Left colon (tissue), 2 donors: ENCODE results near the gene SYMPK. TPM values are rescaled to one million over a fixed set of nuclear protein-coding genes. Genes with fewer than 3 reads are reported as not detected.

ENCODE experiments used
- ATAC-seq: fragments of 200-7000 bp; cut with Tn5 transposase; one replicate; pipeline ENCODE4 v1.9.1; 2020; ENCODE audit warnings: mild to moderate bottlenecking, moderate library complexity
- DNase-seq, 2 donors: peaks; one replicate each; pipeline ENCODE4 v3.0.0-alpha.2; 2020
- intact Hi-C, 2 donors: fragments of 100-400 bp; cut with DNase I in 1 of 2; cut with micrococcal nuclease in 1 of 2; formaldehyde crosslinking; loops; one replicate each; pipeline versions ENCODE4 v1.11.2 to v1.14.0; 2022; cut with DNase I, micrococcal nuclease
- total RNA-seq, 2 donors: library from RNA; stranded (reverse); fragmentation: NEBNext Ultra II Directional; extraction: Animal tissue kit (Norgen Biotek cat#: 25700); gene quantifications; one replicate each; pipeline ENCODE4 v1.2.1, GENCODE V29; 2021
- donor health status: DM: no; HTN: no; CAD: no.
- donor health status: DM: yes; HTN: yes; CAD: no.

SYMPK gene
- total RNA-seq, 2 donors from 2014 or later = 53.8 to 62.7 TPM

DNA sequence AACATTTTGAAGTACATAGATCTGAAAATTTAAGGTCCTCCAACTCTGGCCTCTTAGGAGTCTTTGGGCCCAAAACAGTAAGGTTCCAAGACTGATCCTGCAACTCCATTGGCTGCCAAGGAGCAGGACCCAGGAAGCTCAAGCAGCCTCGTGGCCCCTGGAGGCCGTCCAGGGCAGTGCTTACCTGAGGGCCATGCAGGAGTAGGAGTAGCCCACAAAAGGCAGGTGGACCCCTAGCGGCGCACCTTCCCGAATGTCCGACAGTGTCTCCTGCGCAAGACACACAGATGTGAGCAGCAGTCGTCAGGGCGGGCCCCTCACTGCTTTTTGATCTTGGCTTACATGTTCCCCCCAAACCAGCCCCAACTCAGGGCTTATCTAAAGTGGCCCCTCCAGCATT, 88.2 kb downstream of the SYMPK start:
- DNase-seq (peak; percentile 56 to 64), ATAC-seq (no peak)
- intact Hi-C loops = no loop called here

DNA sequence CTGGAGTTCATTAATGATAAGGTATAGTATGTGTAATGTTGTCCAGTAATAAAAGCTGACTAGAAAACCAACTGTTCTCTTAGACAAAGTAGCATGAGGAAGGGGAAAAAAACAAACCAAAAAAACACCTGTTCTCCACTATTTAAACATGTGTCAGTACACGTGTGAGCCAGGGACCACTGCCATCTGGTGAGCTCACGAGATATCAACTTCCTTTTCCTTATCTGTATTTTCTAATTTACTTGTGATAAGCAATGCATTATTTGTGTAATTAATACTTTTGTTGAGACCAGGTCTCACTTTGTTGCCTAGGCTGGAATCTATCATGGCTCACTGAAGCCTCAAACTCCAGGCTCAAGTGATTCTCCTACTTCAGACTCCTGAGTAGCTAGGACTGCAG, 89.6 kb downstream of the SYMPK start:
- intact Hi-C loops = no loop called here
- no peak for ATAC-seq
- no peak for DNase-seq

DNA sequence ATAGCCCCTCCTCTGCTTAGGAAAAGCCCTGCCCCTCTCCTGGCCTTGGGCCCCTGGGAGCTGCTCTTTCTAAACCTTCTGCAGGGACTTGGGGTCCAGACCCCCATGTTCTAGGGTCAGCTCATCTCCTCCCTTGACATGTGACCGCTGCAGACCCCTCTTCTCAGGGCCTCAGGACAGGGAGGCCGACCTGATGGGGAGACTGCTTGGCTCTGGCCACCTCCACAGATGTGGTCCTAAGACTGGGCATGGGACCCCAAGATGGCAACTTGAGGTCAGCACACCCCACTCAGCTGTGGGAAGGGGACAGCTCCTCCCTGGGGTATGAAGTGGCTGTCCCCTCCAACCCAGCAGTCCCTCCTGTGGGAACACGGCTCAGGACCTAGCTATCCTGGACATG, 90.0 kb downstream of the SYMPK start:
- ATAC-seq (no peak), DNase-seq (peak in 1 of 2 donors; percentile 38)
- intact Hi-C loops = no loop called here

DNA sequence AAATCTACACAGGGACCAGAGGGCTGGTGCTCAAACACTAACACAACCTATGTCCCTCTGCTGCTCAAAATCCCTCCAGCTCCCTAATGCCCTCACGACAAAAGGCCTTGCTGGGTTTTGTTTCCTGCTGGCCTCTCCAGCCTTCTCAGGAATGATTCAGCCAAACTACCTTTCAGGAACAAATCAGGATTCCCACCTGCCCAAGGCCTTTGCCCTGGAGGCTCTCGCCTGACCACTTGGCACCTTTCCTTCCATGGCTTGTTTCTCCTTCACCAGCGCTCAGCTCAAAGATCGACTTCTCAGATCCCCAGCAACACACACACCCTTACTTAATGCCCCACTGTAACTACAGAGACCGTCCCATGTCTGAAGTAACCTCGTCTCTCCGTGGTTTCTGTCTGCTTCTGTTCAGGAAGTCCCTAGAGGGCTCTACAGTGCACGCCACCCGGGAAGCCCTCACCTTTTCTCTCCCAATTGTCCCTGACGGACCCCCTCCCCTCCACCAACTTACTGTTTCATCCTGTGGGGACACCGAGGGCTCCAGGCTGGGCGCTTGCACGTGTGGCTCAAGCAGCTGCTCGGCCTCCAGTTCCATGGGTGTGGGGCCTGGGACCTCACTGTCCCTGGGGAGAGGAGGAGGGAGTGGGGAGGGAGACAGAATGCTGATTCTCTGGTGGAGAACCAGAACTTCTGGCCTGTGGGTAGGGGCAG, 90.7 kb downstream of the SYMPK start:
- intact Hi-C loops = no loop called here
- DNase-seq (peak in 1 of 2 donors; percentile 32), ATAC-seq (no peak)

DNA sequence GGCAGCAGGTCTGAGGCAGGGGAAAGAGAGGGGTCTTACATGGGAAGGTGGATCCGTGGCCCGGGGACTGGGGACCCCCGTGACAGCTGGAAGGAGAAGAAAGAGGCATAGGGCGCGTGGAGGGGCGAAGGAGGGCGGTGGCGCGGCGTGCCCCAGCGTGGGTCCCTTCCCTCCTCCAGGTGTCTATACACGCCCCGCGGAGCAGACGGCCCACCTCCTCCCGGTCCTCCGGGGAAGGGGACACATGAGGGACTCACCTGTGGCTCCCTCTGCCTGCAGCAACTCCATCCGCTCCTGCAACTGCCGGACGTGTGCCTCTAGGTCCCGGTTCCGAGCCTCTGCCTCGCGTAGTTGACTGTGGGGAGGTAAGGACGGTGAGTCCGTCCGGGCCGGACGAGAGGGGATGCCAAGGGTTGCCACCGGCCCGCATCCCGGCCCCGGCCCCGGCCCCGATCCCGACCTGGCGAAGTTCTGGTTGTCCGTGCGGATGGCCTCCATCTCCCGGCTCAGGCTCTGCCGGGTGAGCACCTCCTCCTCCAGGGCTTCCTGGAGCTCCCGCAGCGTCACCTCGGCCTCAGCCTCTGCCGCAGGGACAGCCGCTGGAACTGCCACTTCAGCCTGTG, 91.5 kb downstream of the SYMPK start:
- DNase-seq = peak; percentile 37 to 47
- intact Hi-C loops = no loop called here
- ATAC-seq = no peak

DNA sequence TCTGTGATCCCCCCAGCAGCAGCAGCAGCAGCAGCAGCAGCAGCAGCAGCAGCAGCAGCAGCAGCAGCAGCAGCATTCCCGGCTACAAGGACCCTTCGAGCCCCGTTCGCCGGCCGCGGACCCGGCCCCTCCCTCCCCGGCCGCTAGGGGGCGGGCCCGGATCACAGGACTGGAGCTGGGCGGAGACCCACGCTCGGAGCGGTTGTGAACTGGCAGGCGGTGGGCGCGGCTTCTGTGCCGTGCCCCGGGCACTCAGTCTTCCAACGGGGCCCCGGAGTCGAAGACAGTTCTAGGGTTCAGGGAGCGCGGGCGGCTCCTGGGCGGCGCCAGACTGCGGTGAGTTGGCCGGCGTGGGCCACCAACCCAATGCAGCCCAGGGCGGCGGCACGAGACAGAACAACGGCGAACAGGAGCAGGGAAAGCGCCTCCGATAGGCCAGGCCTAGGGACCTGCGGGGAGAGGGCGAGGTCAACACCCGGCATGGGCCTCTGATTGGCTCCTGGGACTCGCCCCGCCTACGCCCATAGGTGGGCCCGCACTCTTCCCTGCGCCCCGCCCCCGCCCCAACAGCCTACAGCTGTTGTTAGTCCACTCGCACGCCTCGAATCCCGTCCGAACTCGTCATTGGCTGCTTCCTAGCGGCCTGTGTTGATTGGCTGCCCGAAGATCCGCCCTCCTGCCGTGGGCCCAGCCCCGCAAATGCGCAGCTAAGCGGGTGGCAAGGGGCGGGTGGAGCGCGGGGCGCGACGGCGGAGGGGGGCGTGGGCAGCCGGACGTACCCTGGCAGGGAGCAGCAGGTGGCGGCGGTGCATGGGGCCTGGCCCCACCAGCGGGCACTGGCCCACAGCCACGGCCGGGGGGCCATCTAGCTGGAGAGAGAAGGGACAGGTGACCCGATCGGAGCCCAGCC, 92.5 kb downstream of the SYMPK start:
- ATAC-seq (peak; percentile 67), DNase-seq (peak; percentile 96 to 99)
- intact Hi-C loops = no loop called here

DNA sequence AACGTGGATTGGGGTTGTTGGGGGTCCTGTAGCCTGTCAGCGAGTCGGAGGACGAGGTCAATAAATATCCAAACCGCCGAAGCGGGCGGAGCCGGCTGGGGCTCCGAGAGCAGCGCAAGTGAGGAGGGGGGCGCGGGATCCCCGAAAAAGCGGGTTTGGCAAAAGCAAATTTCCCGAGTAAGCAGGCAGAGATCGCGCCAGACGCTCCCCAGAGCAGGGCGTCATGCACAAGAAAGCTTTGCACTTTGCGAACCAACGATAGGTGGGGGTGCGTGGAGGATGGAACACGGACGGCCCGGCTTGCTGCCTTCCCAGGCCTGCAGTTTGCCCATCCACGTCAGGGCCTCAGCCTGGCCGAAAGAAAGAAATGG, 93.1 kb downstream of the SYMPK start:
- DNase-seq = peak; percentile 64 to 66
- intact Hi-C loops = loop anchor here in 1 of 2 donors (10.0 kb wide), 1 partner anchor 55 kb away; no protein-coding TSS in a partner anchor
- ATAC-seq = no peak

DNA sequence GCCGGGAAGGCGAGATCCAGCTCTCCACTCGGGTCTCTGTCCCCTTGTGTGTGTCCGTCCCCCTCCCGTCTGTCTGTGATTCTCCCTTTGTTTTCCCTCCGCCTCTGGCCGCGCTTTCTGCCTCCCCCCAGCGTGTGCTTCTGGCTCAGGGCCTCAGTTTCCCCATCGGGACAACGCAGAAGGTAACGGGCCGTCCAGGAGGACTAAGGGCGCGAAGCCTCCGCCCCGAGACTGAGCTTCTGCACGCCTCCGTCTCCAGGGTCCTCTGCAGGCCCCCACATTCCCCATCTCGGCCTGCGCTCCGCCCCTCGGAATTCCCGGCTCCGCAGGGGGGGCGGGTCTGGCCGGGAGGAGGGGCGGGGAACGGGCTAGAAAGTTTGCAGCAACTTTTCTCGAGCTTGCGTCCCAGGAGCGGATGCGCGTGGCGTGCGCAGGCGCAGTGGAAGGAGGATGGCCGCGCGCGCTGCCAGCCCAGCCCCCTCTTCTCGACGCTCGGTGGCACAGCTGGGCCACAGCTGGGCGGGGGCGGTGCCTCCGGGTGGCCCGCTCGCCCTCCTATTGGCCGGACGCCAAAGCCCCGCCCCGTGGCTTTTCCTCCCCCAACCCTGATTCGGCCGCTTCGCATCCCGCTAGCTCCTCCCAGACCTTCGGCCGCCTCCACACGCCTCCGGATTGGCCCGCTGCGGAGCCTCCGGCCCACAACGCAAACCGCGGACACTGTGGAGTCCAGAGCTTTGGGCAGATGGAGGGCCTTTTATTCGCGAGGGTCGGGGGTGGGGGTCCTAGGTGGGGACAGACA, 93.8 kb downstream of the SYMPK start, which contains the start of gene SIX5:
TSS of gene SIX5 (minus strand) at position 269 of the 799 bp plus-strand sequence. CDS start 408 bp downstream, outside the sequence.
- peak; percentile 64 for ATAC-seq

DNA sequence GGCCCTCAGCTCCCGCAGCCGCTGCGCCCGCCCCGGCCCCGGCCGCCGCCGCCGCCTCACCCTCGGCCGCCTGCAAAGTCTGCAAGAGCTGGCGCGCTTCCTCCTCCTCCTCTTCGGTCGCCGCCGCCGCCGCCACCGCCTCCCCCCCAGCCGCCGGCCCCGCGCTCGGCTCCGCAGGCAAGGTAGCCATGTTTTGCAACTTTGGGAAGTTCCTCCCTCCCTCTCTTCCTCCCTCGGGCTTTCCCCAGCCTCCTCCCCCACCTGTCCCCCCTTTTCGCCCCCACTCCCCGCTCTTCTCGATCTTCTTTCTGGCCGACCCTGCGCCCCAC, 94.3 kb downstream of the SYMPK start:
- intact Hi-C loops = loop anchor here in 1 of 2 donors (10.0 kb wide), 1 partner anchor 54 kb away; no protein-coding TSS in a partner anchor
- DNase-seq (peak in 1 of 2 donors; percentile 64), ATAC-seq (no peak)

More for the DNA sequence above, 93.8 kb downstream of the SYMPK start, which contains the start of gene SIX5:
- intact Hi-C loops = loop anchor here in 1 of 2 donors (10.0 kb wide), 1 partner anchor 54 kb away; no protein-coding TSS in a partner anchor
- peak; percentile 98 to 99 for DNase-seq

DNA sequence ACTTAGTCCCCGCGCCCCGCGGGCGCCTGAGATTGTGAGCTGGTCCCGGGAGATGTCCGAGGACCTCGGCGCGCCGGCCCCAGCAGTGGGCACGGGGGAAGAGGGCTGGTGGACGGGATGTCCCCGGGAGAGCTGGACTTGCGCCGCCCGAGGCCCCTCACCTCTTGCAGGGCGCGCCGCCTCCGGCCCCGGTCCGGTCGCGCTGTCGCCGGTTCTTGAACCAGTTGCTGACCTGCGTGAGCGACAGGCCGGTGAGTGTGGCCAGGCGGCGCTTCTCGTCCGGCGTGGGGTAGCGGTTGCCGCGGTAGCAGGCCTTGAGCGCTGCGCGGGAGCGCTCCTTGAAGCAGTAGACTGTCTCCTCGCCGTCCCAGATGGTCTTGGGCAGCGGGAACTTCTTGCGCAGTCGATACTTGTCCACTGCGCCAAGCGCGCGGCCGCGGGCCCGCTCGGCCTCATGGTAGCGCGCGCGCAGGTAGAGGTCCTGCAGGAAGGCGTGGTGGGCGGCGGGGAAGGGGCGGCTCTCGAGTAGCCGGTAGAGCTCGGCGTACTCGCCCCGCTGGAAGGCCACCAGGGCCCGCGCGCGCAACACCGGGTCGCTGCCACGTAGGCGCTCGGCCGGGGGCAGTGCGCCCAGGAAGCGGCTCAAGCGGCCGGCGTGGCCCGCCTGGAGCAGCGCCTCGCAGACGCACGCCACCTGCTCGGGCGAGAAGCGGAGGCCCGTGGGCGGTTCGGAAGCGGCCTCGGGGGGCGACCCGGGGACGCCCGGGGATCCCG, 94.9 kb downstream of the SYMPK start:
- DNase-seq (peak; percentile 70 to 76), ATAC-seq (peak; percentile 1)
- intact Hi-C loops = loop anchor here in 1 of 2 donors (10.0 kb wide), 1 partner anchor 53 kb away; no protein-coding TSS in a partner anchor

DNA sequence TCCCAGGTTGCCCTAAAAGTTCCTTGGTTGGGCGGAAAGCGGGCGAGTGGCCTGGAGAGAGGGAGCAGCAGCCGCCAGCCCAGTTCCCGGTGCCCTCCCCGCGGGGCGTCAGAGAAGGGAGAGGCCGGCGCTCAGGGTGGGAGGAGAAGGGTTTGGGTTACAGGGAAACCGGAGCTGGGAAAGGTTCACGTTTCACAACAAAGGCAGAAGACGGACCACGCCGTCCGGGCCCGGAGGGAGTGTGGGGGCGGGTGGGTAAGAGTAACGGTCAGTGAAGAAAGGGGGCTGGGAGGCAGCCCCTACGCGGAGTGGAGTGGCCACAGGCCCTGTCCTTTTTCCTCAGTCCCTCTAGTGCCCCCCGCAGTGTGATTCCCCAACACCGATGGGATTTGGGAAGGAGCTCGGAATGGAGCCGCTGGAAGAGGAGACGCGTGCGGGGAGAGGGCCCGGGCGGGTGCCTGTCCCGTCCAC, 95.5 kb downstream of the SYMPK start:
- DNase-seq (peak; percentile 72 to 81), ATAC-seq (no peak)
- intact Hi-C loops = loop anchor here in 1 of 2 donors (10.0 kb wide), 1 partner anchor 53 kb away; no protein-coding TSS in a partner anchor

DNA sequence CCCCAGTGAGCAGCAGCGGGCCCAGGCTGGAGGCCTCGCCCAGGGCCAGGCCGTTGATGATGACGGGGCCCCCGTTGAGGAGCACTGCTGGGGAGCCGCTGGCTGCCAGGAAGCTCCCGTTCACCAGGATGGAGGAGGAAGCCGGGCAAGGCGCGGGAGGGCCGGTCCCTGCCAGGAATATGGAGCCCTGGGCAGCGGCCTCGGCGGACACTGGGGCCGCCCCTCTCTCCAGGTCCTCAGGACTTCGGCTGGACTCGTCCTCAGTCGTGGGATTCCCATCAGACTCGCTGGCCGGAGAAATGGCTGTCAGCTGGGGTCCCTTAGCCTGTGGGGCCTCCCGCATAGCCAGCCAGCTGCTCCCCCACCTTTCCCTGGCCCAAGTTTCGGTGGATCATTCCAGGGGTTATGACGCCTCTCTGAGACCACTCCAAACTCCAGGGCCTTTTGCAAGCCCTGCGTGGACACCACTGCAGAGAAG, 96.0 kb downstream of the SYMPK start:
- intact Hi-C loops = loop anchor here in 1 of 2 donors (10.0 kb wide), 1 partner anchor 52 kb away; no protein-coding TSS in a partner anchor
- DNase-seq (peak; percentile 36 to 46), ATAC-seq (no peak)

DNA sequence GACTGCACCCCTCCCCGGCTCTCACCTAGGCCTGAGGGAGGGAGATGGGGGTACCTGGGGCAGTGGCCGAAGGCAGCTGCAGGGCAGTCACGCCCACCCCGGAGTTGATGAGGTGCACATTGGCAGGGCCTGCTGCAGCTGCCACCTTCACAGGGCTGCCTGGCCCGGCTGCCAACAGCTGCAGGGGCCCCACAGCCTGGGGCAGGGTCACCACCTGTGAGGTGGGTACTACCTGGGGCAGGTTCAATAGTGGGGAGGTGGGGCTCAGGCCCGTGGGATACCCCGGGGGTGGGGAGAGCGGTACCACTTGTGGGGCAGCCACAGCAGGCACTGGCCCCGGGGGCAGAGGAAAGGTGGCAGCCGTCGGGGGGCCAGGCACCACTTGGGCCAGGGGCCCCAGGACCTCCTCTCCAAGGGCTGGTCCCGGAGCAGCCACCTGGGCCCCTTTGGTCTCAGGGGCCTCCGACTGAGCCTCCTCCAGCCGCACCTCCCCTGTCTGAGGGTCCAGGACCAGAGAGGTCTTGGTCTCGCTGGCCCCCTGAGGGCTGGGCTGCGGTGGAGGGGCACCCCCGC, 96.6 kb downstream of the SYMPK start:
- DNase-seq (no peak), ATAC-seq (no peak)
- intact Hi-C loops = loop anchor here in 1 of 2 donors (10.0 kb wide), 1 partner anchor 52 kb away; no protein-coding TSS in a partner anchor

DNA sequence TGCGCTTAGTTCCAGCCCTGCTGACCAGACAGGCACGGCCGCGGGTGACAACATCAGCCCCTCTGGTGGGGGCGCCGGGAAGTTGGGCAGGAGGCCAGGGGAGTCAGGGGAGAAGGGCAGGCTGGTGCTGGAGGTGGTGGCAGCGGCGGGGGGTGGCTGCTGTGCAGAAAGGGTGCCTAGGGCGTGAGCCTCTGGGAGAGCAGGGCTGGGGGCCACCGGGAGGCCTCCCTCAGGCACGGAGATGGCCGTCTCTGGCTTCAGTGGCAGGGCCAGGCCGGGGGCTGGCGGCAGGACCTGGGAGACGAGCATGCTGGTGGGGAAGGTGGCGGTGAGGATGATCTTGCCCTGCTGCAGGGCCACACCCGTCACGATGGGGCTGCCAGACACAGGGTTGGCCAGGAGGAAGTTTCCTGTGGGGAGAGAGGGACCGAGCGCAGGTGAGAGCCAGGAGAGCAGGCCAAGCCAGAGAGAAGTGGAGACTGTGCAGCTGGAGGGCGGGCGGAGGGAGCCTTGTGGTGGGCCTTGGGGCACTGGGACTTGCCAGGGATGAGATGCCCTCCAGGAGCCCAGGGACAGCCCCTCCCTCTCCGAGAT, 97.1 kb downstream of the SYMPK start:
- no peak for ATAC-seq
- intact Hi-C loops = loop anchor here in 1 of 2 donors (10.0 kb wide), 1 partner anchor 51 kb away; no protein-coding TSS in a partner anchor

More for the DNA sequence above, 97.1 kb downstream of the SYMPK start:
- DNase-seq = peak in 1 of 2 donors; percentile 39
